Hematopoietic multipotent progenitor cell (in vitro differentiated cells): Measurements from ENCODE around the gene ZNF469. TPM values are rescaled to one million over a fixed set of nuclear protein-coding genes. Genes with fewer than 3 reads are reported as not detected.

Source experiments
- DNase-seq, 3 donors: peaks; one replicate each; pipeline ENCODE4 v3.0.0-alpha.2; 2011 to 2015; ENCODE audit warnings: low read depth in 2 of 3, low spot score in 2 of 3
- total RNA-seq: library from RNA; depleted of rRNA; stranded (reverse); fragments of >200 nt; gene quantifications from one replicate; pipeline ENCODE4 v1.2.3, GENCODE V29; 2012

Gene ZNF469
- total RNA-seq, 1 donor: 2.2 TPM

- no peak for DNase-seq
Measured at GRCh38 chr16:88375236-88375975, 7.4 kb upstream of the ZNF469 start.

GRCh38 chr16:88375996-88376834 is 6.5 kb upstream of the ZNF469 start:
- no peak for DNase-seq

- DNase-seq: no peak
Measured at GRCh38 chr16:88376835-88377726, 5.7 kb upstream of the ZNF469 start.

- no peak for DNase-seq
Measured at GRCh38 chr16:88377961-88378360, 4.8 kb upstream of the ZNF469 start.

GRCh38 chr16:88378401-88378800 is 4.4 kb upstream of the ZNF469 start:
- no peak for DNase-seq

- DNase-seq: no peak
Measured at GRCh38 chr16:88378836-88379693, 3.7 kb upstream of the ZNF469 start.

GRCh38 chr16:88379694-88380040 is 3.1 kb upstream of the ZNF469 start:
- no peak for DNase-seq

- no peak for DNase-seq
Measured at GRCh38 chr16:88380099-88380498, 2.7 kb upstream of the ZNF469 start.

- no peak for DNase-seq
Measured at GRCh38 chr16:88380619-88381018, 2.1 kb upstream of the ZNF469 start.

GRCh38 chr16:88381820-88382451 is 823 bp upstream of the ZNF469 start:
- no peak for DNase-seq

GRCh38 chr16:88383401-88384221 is 852 bp downstream of the ZNF469 start:
- DNase-seq: peak in 2 of 3 donors; percentile 16 to 20

GRCh38 chr16:88384222-88385111 is 1.7 kb downstream of the ZNF469 start:
- peak in 1 of 3 donors; percentile 36 for DNase-seq

GRCh38 chr16:88385112-88385594 is 2.4 kb downstream of the ZNF469 start:
- no peak for DNase-seq

GRCh38 chr16:88385831-88386815 is 3.4 kb downstream of the ZNF469 start:
- DNase-seq: no peak

- DNase-seq: no peak
Measured at GRCh38 chr16:88387180-88387765, 4.5 kb downstream of the ZNF469 start.
